Hepatocyte (in vitro differentiated cells): ENCODE results near the gene NABP2. TPM values are rescaled to one million over a fixed set of nuclear protein-coding genes. Genes with fewer than 3 reads are reported as not detected.

Experiments
- DNase-seq: peaks from one replicate; pipeline ENCODE4 v3.0.0-alpha.2; 2016; ENCODE audit warnings: low spot score
- H2AFZ ChIP-seq: fragments of 200-600 bp; sonication (generic); 2 replicates; pipeline ENCODE4 v1.6.0; 2016; ENCODE audit warnings: antibody characterized with exemption, mild to moderate bottlenecking
- H3K27ac ChIP-seq: fragments of 200-600 bp; sonication (generic); 2 replicates; pipeline ENCODE4 v1.5.1; 2016; ENCODE audit warnings: mild to moderate bottlenecking
- H3K27me3 ChIP-seq: fragments of 200-600 bp; sonication (generic); 2 replicates; pipeline ENCODE4 v1.6.1; 2016
- H3K36me3 ChIP-seq: fragments of 200-600 bp; sonication (generic); replicated peaks from 2 replicates; pipeline ENCODE4 v1.5.1; 2016; ENCODE audit warnings: low read depth; ENCODE audit not compliant: insufficient read depth
- H3K4me1 ChIP-seq: fragments of 200-600 bp; sonication (generic); 2 replicates; pipeline ENCODE4 v1.5.1; 2016; ENCODE audit warnings: mild to moderate bottlenecking, moderate library complexity; ENCODE audit not compliant: insufficient read depth
- H3K4me2 ChIP-seq: fragments of 200-600 bp; sonication (generic); 2 replicates; pipeline ENCODE4 v1.6.0; 2016
- H3K4me3 ChIP-seq: fragments of 200-600 bp; sonication (generic); 2 replicates; pipeline ENCODE4 v1.5.1; 2016; ENCODE audit warnings: mild to moderate bottlenecking
- H3K79me2 ChIP-seq: fragments of 200-600 bp; sonication (generic); 2 replicates; pipeline ENCODE4 v1.6.0; 2017; ENCODE audit warnings: mild to moderate bottlenecking
- H3K9me2 ChIP-seq: fragments of 200-600 bp; sonication (generic); replicated peaks from 2 replicates; pipeline ENCODE4 v1.6.0; 2017; ENCODE audit warnings: mild to moderate bottlenecking; ENCODE audit not compliant: insufficient read depth
- H3K9me3 ChIP-seq: fragments of 200-600 bp; sonication (generic); 2 replicates; pipeline ENCODE4 v1.5.1; 2016; ENCODE audit warnings: low read depth, mild to moderate bottlenecking
- H4K20me1 ChIP-seq: fragments of 200-600 bp; sonication (generic); 2 replicates; pipeline ENCODE4 v1.6.0; 2016; ENCODE audit warnings: mild to moderate bottlenecking; ENCODE audit not compliant: insufficient read depth, poor library complexity, severe bottlenecking
- EZH2 ChIP-seq: fragments of 200-600 bp; sonication (generic); IDR thresholded peaks from 2 replicates; pipeline ENCODE4 v1.6.1; 2016; ENCODE audit warnings: antibody characterized with exemption, mild to moderate bottlenecking, borderline replicate concordance
- EZH2phosphoT487 ChIP-seq: fragments of 200-600 bp; sonication (generic); IDR thresholded peaks from one replicate; pipeline ENCODE4 v1.6.1; 2018; ENCODE audit warnings: antibody characterized with exemption, mild to moderate bottlenecking, low read depth, moderate library complexity; ENCODE audit not compliant: unreplicated experiment, severe bottlenecking
- WGBS: methylation state at CpG from one replicate; pipeline ENCODE4 v1.1.6; 2016; ENCODE audit warnings: low lambda C conversion rate; ENCODE audit errors: missing lambda C conversion rate; 5-methylcytosine and 5-hydroxymethylcytosine counted together
- polyA plus RNA-seq: library from polyadenylated mRNA; unstranded; fragments of >200 nt; fragmentation: Nextera tagmentation; extraction: Ambion mirVana; gene quantifications from 2 replicates; pipeline ENCODE4 v1.2.1, GENCODE V29; 2016
- total RNA-seq: library from RNA; depleted of rRNA; stranded (reverse); fragments of >200 nt; gene quantifications from 2 replicates; pipeline ENCODE4 v1.2.3, GENCODE V29; 2014
- TF ChIP-seq, protein P1 (sequence below): fragments of 200-600 bp; sonication (generic); IDR thresholded peaks from 2 replicates; pipeline ENCODE4 v1.5.1; 2016; ENCODE audit warnings: antibody characterized with exemption, mild to moderate bottlenecking; ENCODE audit not compliant: poor library complexity

Gene NABP2
- total and polyA plus RNA-seq, 2 experiments from 2014 or later, result 12.4 to 21.9 TPM

DNA sequence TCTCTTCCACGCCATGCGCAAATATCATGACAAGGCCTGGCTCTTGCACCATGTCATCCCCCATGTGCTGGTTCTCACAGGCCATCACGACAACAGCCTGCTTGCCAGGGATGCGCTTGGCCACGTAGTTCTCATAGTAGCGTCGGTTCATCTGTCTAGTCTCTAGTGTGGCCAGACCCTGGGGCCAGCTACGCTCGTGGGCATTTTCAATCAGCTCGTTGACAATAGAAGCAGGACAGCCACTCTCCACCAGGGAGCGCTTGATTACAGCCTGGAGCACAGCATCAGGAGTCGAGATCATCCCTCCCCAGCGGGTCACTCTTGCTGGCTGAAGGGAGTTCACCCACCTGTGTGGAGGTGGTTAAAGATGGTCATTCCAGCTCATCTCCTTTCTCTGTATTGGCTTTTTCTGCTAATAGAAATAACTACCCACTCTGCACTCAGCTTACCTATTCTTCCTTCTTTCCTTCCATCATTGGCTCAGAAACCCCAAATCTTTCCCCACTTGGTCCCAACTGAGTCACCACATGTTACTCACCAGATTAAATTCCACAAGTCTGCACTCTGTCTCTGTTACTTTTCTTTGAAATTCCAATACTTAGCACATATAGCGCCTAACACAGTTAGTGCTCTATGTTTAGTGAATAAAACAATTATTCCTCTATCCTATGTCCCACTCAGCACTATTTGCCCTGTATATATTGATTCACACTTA, 17.5 kb upstream of the NABP2 start:
- no peaks in the 10 kb centered on the region for H3K9me2 ChIP-seq
- no peak overlapping the region for H2AFZ ChIP-seq
- H4K20me1 ChIP-seq, result no peaks in the 10 kb centered on the region
- H3K4me1 ChIP-seq, result no peaks in the 10 kb centered on the region
- H3K4me3 ChIP-seq, result no peak overlapping the region
- peak; percentile 68 for DNase-seq
- no peak overlapping the region for H3K27ac ChIP-seq
- 65% methylated on average over 14 of the region's 14 CpGs for WGBS
- no peaks in the 10 kb centered on the region for H3K9me3 ChIP-seq
- peaks cover 4% of the 10 kb centered on the region for H3K36me3 ChIP-seq
- H3K4me2 ChIP-seq, result no peak overlapping the region
- no peaks in the 10 kb centered on the region for H3K27me3 ChIP-seq
- no peaks in the 10 kb centered on the region for H3K79me2 ChIP-seq
- TF ChIP-seq EZH2phosphoT487, result no peak
- TF ChIP-seq, protein P1, sequence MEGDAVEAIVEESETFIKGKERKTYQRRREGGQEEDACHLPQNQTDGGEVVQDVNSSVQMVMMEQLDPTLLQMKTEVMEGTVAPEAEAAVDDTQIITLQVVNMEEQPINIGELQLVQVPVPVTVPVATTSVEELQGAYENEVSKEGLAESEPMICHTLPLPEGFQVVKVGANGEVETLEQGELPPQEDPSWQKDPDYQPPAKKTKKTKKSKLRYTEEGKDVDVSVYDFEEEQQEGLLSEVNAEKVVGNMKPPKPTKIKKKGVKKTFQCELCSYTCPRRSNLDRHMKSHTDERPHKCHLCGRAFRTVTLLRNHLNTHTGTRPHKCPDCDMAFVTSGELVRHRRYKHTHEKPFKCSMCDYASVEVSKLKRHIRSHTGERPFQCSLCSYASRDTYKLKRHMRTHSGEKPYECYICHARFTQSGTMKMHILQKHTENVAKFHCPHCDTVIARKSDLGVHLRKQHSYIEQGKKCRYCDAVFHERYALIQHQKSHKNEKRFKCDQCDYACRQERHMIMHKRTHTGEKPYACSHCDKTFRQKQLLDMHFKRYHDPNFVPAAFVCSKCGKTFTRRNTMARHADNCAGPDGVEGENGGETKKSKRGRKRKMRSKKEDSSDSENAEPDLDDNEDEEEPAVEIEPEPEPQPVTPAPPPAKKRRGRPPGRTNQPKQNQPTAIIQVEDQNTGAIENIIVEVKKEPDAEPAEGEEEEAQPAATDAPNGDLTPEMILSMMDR, result peak; percentile 53

DNA sequence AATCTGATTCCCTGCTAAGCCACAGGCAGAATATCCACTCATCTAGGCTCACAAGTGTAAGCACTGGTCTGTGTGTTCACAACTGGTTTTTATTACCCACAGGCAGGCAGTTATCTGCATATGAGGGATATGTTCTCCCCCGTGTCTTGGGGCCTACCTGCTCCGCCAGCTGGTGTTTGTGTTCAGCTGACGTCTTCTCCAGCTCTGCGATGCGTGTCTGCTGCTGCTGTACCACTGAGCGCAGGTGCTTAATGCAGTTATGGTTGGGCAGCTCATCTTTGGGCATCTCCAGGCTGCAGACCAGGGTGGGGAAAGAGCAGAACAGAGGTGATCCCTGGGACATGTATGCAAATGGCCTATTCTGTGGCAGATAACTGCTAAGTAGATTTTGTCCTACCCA, 16.1 kb upstream of the NABP2 start:
- Histone ChIP-seq H3K9me2 (no peaks in the 10 kb centered on the region), H2AFZ (no peak overlapping the region), H3K4me2 (no peak overlapping the region), H3K9me3 (no peaks in the 10 kb centered on the region), H3K27ac (no peak overlapping the region), H3K79me2 (no peaks in the 10 kb centered on the region), H3K27me3 (no peaks in the 10 kb centered on the region), H3K36me3 (peaks cover 4% of the 10 kb centered on the region), H3K4me1 (no peaks in the 10 kb centered on the region), H4K20me1 (no peaks in the 10 kb centered on the region), H3K4me3 (no peak overlapping the region)
- DNase-seq, result no peak
- WGBS, result 86% methylated on average over 6 of the region's 6 CpGs
- TF ChIP-seq EZH2, result no peak

DNA sequence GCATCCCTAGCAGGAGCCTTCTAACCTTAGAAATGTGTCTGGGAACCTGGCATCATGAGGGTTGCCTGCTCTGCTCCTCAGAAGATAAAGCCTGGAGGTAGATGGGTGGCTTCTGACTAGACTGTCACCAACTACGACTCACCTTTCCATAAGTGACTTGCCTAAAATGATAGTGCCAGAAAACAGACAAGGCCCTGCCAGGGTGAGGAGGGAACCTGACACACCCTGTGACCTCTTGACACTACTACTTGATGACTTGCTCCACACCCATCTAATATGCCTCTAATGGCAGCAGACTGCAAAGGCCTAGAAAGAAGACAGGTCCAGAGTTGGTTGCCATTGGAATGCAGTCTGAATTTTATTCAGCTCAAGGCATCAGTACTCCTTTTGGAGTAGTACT, 11.8 kb upstream of the NABP2 start:
- no peak overlapping the region for H3K4me3 ChIP-seq
- TF ChIP-seq EZH2phosphoT487 (no peak), EZH2 (no peak)
- TF ChIP-seq, protein P1, result no peak
- H3K9me3 ChIP-seq, result no peaks in the 10 kb centered on the region
- no peaks in the 10 kb centered on the region for H3K27me3 ChIP-seq
- H3K9me2 ChIP-seq, result no peaks in the 10 kb centered on the region
- H3K27ac ChIP-seq, result no peak overlapping the region
- no peak overlapping the region for H3K4me2 ChIP-seq
- 100% methylated on average over 1 of the region's 1 CpG for WGBS
- H3K4me1 ChIP-seq, result no peaks in the 10 kb centered on the region
- H3K79me2 ChIP-seq, result peaks cover 18% of the 10 kb centered on the region
- no peak overlapping the region for H2AFZ ChIP-seq
- no peaks in the 10 kb centered on the region for H4K20me1 ChIP-seq
- H3K36me3 ChIP-seq, result peaks cover 4% of the 10 kb centered on the region
- no peak for DNase-seq

DNA sequence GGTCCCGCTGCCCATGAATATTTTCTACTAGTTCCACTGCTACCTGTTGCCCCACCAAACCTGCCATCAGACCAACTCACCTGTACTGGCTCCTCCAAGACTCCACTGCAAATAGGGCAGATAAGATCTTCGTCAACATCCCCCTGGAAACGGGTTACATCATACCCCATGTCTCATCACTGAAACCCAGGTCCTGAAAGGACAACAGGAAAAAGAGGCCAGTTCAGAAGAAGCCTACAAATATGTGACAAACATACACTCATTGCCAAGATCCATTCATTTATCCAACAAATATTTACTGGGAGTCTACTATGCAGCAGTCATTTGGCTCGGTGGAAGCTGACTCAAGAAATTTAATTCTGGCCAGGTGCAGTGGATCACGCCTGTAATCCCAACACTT, 10.3 kb upstream of the NABP2 start:
- no peak overlapping the region for H3K4me2 ChIP-seq
- no peaks in the 10 kb centered on the region for H4K20me1 ChIP-seq
- no peak for TF ChIP-seq EZH2
- TF ChIP-seq, protein P1, result no peak
- TF ChIP-seq EZH2phosphoT487, result no peak
- WGBS, result 84% methylated on average over 5 of the region's 5 CpGs
- H3K4me1 ChIP-seq, result no peaks in the 10 kb centered on the region
- H3K79me2 ChIP-seq, result peaks cover 34% of the 10 kb centered on the region
- H3K4me3 ChIP-seq, result no peak overlapping the region
- no peak for DNase-seq
- H3K36me3 ChIP-seq, result peaks cover 4% of the 10 kb centered on the region
- no peaks in the 10 kb centered on the region for H3K27me3 ChIP-seq
- no peak overlapping the region for H3K27ac ChIP-seq
- H3K9me2 ChIP-seq, result no peaks in the 10 kb centered on the region
- H3K9me3 ChIP-seq, result no peaks in the 10 kb centered on the region
- H2AFZ ChIP-seq, result no peak overlapping the region
